Measurements from ENCODE around the gene ARAP2.

ARAP2 gene

DNA sequence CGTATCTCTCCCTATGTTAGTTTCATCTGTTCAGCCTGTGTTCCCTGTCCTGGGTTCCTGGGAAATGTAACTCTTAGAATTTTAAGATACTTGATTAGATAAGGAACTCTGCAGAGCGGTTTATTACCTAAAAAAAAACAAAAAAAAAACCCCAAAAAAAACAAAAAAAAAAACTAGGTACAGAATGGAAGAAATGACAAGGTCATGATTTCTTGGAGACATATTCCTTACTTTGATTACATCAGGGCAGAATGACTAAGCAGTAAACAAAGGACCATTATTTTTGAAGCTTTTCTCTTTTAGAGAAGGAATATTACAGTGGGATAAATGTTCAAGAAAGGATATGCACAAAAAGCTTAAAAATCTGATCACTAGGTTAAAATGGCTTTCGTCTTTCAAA is 171.8 kb downstream of the ARAP2 start:
- TF ChIP-seq EZH2phosphoT487 (IDR thresholded peaks at IDR 0.05; ENCODE audit: low read depth), result no peak
- TF ChIP-seq, protein P1, sequence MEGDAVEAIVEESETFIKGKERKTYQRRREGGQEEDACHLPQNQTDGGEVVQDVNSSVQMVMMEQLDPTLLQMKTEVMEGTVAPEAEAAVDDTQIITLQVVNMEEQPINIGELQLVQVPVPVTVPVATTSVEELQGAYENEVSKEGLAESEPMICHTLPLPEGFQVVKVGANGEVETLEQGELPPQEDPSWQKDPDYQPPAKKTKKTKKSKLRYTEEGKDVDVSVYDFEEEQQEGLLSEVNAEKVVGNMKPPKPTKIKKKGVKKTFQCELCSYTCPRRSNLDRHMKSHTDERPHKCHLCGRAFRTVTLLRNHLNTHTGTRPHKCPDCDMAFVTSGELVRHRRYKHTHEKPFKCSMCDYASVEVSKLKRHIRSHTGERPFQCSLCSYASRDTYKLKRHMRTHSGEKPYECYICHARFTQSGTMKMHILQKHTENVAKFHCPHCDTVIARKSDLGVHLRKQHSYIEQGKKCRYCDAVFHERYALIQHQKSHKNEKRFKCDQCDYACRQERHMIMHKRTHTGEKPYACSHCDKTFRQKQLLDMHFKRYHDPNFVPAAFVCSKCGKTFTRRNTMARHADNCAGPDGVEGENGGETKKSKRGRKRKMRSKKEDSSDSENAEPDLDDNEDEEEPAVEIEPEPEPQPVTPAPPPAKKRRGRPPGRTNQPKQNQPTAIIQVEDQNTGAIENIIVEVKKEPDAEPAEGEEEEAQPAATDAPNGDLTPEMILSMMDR (IDR thresholded peaks at IDR 0.05; ENCODE audit: low read depth, low read length), result no peak
- peaks cover 21% of the 10 kb centered on the region for H3K36me3 ChIP-seq (replicated peaks; ENCODE audit: low read depth, low read length)
- H3K27ac ChIP-seq (ENCODE audit: low read length), result no peak overlapping the region
- H3K27me3 ChIP-seq (ENCODE audit: low read depth, low read length), result no peaks in the 10 kb centered on the region
- no peaks in the 10 kb centered on the region for H3K4me1 ChIP-seq (ENCODE audit: low read length)
- H3K4me3 ChIP-seq (ENCODE audit: low read length), result no peak overlapping the region
- no peak overlapping the region for H3K4me2 ChIP-seq (ENCODE audit: low read length)
- H3K9ac ChIP-seq (ENCODE audit: low read length), result no peak overlapping the region
- H2AFZ ChIP-seq (ENCODE audit: low read depth, low read length), result no peak overlapping the region
- no peaks in the 10 kb centered on the region for H4K20me1 ChIP-seq (ENCODE audit: insufficient read depth, low read length)
- no peaks in the 10 kb centered on the region for H3K79me2 ChIP-seq (ENCODE audit: low read length)
- no peaks in the 10 kb centered on the region for H3K9me3 ChIP-seq (ENCODE audit: insufficient read depth, low read length)

DNA sequence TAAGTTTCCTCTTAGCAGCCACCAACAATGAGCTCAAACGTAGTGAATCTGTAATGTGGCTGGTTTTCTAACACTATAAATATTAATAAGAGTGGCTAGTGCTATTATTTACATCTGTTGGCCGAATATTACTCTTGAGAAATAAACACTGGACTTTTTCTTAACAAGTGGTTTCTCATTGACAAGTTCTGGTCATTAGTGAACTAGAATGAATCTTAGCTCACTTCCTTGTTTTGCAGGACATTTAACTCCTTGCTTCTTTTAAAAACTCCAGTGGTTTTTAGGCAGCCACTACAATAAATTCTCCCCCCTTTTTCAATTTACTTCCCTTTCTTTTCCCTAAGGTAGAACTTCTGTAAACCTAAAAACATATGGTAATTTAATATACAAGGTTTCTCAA is 177.2 kb downstream of the ARAP2 start:
- Histone ChIP-seq H3K27ac (ENCODE audit: low read length) (no peak overlapping the region), H3K27me3 (ENCODE audit: low read depth, low read length) (no peaks in the 10 kb centered on the region), H3K36me3 (replicated peaks; ENCODE audit: low read depth, low read length) (peaks cover 18% of the 10 kb centered on the region), H4K20me1 (ENCODE audit: insufficient read depth, low read length) (no peaks in the 10 kb centered on the region), H3K4me1 (ENCODE audit: low read length) (no peaks in the 10 kb centered on the region), H2AFZ (ENCODE audit: low read depth, low read length) (no peak overlapping the region), H3K4me3 (ENCODE audit: low read length) (no peak overlapping the region), H3K9me3 (ENCODE audit: insufficient read depth, low read length) (no peaks in the 10 kb centered on the region), H3K79me2 (ENCODE audit: low read length) (no peaks in the 10 kb centered on the region), H3K9ac (ENCODE audit: low read length) (no peak overlapping the region), H3K4me2 (ENCODE audit: low read length) (no peak overlapping the region)
- TF ChIP-seq EZH2phosphoT487 (IDR thresholded peaks at IDR 0.05; ENCODE audit: low read depth), result no peak
- TF ChIP-seq, protein P1 (IDR thresholded peaks at IDR 0.05; ENCODE audit: low read depth, low read length), result no peak

DNA sequence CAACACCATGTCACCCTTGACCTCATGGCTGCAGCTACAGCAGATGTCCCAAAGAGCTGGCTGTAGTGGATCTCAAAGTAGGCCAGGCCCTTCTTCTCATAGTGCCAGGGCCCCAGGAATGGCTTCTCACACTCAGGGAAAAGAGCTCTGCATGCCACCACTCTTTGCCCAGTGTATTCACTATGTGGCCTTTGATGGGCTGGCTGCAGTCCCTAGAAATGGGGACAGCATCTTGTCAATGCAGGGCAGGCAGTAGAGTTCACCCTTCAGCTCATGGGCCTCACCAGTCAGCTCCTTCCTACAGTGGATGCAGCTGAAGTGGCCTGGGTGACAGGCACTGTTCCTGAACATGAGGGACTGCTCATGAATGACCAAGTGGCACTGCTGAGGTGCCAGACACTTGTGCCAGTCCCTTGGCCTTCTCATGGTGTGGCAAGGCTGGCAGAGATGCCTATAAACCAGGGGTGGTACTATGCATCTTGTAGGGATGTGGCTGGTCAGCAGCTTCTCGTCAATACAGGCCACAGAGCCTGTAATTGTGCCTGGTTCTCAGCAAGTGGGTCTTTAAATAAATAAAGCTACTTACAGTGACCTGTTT is 178.9 kb downstream of the ARAP2 start:
- Histone ChIP-seq H3K79me2 (ENCODE audit: low read length) (no peaks in the 10 kb centered on the region), H3K4me2 (ENCODE audit: low read length) (no peak overlapping the region), H3K9me3 (ENCODE audit: insufficient read depth, low read length) (no peaks in the 10 kb centered on the region), H4K20me1 (ENCODE audit: insufficient read depth, low read length) (no peaks in the 10 kb centered on the region), H3K4me1 (ENCODE audit: low read length) (no peaks in the 10 kb centered on the region), H3K27me3 (ENCODE audit: low read depth, low read length) (no peaks in the 10 kb centered on the region), H3K4me3 (ENCODE audit: low read length) (no peak overlapping the region), H3K27ac (ENCODE audit: low read length) (no peak overlapping the region), H3K9ac (ENCODE audit: low read length) (no peak overlapping the region), H3K36me3 (replicated peaks; ENCODE audit: low read depth, low read length) (peaks cover 13% of the 10 kb centered on the region), H2AFZ (ENCODE audit: low read depth, low read length) (no peak overlapping the region)
- no peak for TF ChIP-seq EZH2phosphoT487 (IDR thresholded peaks at IDR 0.05; ENCODE audit: low read depth)
- TF ChIP-seq, protein P1 (IDR thresholded peaks at IDR 0.05; ENCODE audit: low read depth, low read length), result no peak

DNA sequence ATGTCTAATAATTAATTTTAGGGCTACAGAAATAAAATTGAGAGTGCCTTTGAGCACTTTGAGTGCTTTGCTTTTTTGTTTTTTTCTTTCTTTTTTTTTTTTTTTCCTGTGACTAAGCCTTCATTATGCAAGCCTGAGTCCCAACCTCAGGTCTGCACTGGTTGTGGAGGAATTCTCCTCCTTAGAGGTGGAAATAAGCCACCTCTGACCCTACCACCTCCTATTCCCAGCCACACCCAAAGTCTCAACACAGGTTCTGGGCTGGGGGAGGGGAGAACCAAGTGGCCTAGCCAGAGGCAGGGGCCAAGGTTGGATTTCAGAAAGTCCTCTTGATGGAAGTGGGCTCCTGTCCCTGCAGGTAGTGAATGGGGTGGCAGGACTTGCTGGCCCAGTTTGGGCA is 180.2 kb downstream of the ARAP2 start:
- H3K79me2 ChIP-seq (ENCODE audit: low read length), result no peaks in the 10 kb centered on the region
- no peak overlapping the region for H3K27ac ChIP-seq (ENCODE audit: low read length)
- H3K36me3 ChIP-seq (replicated peaks; ENCODE audit: low read depth, low read length), result peaks cover 13% of the 10 kb centered on the region
- TF ChIP-seq, protein P1 (IDR thresholded peaks at IDR 0.05; ENCODE audit: low read depth, low read length), result no peak
- no peak for TF ChIP-seq EZH2phosphoT487 (IDR thresholded peaks at IDR 0.05; ENCODE audit: low read depth)
- no peaks in the 10 kb centered on the region for H4K20me1 ChIP-seq (ENCODE audit: insufficient read depth, low read length)
- no peak overlapping the region for H2AFZ ChIP-seq (ENCODE audit: low read depth, low read length)
- no peak overlapping the region for H3K4me2 ChIP-seq (ENCODE audit: low read length)
- peaks cover 6% of the 10 kb centered on the region; the same call in 1 of the 2 replicates for H3K4me1 ChIP-seq (ENCODE audit: low read length)
- H3K9me3 ChIP-seq (ENCODE audit: insufficient read depth, low read length), result no peaks in the 10 kb centered on the region
- H3K27me3 ChIP-seq (ENCODE audit: low read depth, low read length), result no peaks in the 10 kb centered on the region
- no peak overlapping the region for H3K4me3 ChIP-seq (ENCODE audit: low read length)
- H3K9ac ChIP-seq (ENCODE audit: low read length), result no peak overlapping the region
